ENCODE results near the gene USP47. TPM values are rescaled to one million over a fixed set of nuclear protein-coding genes. Genes with fewer than 3 reads are reported as not detected.
"Not testable (repeated sequence)": the region's sequence is repeated elsewhere in the genome, so short reads cannot be mapped to it uniquely, and the experiment has no call there.

Gene USP47
- total RNA-seq, 2 donors from 2014 or later = 35.3 to 38.9 TPM

DNA sequence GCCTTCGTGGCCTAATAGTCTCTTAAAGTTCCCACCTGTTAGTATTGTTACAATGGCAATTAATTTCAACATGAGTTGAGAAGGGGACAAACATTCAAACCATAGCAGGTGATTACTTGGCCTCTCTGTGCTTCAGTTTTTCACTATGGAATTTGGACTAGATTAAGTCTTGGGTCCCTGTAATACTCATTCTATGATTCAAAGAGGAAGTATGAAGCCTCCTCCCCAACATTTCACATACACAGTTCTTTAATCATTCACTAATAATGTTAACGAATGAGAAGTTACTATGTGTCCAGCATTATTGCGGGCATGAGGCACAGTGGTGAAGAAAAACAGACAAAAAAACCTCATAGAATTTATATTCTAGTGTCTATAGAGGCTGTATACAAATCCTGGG is 19.9 kb upstream of the USP47 start:
- DNase-seq = no peak
- ATAC-seq = no peak
- intact Hi-C loops (cut with DNase I, micrococcal nuclease) = no loop called here

DNA sequence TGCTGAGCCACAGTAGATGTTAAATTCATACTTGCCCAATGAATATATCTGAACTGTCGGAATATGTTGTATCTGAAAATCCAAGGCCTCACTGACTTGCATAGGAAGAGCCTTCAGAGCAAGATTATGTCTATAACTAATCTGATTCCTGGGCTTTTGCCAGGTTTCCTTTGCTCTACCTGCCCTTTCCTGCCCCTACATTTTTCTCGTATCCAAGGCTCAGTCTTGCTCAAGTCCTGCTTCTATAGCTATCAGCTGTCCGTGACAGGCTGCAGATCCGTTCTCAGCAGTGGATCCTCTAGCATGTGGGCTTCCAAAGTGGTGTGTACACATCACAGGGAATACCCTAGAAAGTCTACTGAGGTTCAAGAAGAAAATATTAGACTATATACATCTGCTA is 18.8 kb upstream of the USP47 start:
- intact Hi-C loops (cut with DNase I, micrococcal nuclease) = no loop called here
- ATAC-seq (no peak), DNase-seq (no peak)

DNA sequence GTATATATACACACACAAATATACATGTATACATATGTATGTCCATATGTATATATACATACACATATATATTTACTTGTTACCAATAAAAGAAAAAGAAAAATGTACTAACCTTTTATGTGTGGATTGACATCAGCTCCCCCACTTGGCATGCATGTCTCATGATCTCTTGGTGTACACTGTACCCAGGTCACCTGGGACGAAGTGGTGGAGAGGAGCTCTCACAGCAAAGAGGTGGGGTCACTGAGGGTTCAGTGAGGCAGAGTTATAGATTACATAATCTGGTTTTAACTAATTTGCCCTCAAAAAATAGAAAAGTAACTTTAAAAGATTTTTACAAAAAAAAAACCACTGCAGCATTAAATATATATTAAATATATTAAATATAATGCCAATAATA is 15.5 kb upstream of the USP47 start:
- DNase-seq = no peak
- ATAC-seq = no peak
- intact Hi-C loops (cut with DNase I, micrococcal nuclease) = no loop called here

DNA sequence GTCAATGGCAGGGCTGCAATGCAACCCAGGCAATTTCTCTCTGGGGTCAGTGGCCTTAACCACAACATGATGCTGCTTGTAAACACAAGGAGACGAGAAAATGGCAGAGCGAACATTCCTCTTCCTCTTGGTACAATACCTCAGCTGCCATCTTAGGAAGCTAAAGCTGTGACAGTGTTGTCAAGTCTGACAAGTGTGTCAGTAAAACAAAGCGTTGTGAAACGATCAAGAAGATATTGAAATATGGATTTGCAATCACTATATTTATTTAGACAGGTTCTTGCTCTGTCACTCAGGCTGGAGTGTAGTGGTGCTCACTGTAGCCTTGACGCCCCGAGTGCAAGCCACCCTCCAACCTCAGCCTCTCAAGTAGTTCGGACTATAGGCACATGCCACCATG is 14.5 kb upstream of the USP47 start:
- ATAC-seq = no peak
- no peak for DNase-seq

DNA sequence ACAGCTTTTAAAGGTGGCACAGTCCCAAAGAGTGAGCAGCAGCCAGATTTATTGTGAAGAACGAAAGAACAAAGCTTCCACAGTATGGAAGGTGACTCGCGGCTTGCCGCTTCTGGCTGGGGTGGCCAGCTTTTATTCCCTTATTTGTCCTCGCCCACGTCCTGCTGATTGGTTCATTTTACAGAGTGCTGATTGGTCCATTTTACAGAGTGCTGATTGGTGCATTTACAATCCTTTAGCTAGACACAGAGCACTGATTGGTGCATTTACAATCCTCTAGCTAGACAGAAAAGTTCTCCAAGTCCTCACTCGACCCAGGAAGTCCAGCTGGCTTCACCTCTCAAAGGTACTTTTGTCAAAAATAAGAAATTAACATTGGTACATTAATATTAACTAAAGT is 10.4 kb upstream of the USP47 start:
- intact Hi-C loops (cut with DNase I, micrococcal nuclease); ATAC-seq; DNase-seq: not testable (repeated sequence)

More for the DNA sequence above, 14.5 kb upstream of the USP47 start:
- intact Hi-C loops (cut with DNase I, micrococcal nuclease) = no loop called here

DNA sequence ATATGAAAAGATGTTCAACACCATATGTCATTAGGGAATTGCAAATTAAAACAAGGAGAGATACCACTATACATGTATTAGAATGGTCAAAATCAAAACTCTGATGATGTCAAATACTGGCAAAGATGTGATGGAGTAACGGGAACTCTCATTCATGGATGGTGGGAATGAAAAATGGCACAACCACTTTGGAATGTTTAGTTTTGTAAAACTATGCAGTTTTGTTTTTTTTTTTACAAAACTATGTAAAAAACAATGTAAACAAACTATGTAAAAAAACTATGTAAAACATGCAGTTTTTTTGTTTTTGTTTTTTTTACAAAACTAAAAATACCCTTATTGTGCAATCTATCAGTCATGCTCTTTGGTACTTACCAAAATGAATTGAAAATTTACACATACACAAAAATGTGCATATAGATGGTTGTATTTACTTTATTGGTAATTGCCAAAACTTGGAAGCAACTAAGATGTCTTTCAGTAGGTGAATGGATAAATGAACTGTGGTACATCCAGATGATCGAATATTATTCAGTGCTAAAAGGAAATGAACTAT is 5.0 kb upstream of the USP47 start:
- no peak for ATAC-seq
- no peak for DNase-seq
- intact Hi-C loops (cut with DNase I, micrococcal nuclease) = no loop called here

DNA sequence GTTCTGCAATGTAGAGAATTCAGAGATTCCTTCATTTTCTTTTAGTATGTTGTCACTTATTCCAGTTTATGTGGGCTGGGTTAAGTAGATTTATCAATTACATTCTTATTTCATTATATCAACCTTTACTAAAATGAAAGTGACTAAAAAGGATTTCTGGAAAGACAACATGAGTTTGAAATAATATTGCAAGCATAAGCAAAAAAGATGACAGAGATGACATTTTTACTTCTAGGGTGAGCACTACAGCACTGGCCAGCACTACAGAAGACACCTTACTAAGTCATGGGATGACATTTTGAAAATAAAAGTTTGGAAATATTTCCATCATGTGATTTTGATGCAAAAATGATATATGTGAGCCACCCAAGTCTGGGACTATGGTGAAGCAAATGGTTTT is 2.1 kb upstream of the USP47 start:
- DNase-seq (no peak), ATAC-seq (no peak)
- intact Hi-C loops (cut with DNase I, micrococcal nuclease) = no loop called here

DNA sequence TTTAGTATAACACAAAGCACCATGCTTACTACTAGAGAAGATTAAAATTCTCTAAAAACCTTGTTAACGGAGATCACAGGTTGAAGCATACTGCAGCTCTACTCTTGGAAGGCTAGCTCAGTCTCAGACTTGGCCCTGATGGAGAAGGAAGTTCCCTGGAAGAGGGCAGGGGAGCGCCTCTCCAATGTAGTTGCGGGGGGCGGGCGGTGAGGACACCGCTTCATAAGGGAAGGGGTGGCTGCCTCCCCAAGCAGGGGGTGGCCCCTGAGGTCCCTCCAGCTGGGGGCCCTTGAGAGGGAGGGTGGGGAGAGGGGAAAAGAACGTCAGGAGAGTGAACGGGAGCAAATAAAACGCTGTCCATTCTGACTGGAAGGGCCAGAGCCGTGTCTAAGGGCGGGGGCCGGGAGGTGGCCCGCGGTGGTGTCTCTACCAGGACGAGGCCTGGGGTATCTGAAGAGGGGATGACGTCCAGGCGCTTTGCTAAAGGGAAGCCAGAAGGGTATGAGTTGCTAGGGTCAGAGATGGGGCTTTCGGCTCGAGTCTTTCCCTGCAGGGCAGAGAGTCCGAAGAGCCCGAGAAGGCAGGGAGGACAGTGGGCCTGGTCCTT is 553 bp upstream of the USP47 start:
- intact Hi-C loops (cut with DNase I, micrococcal nuclease) = no loop called here
- peak in 1 of 2 donors; percentile 62 for DNase-seq
- peak; percentile 64 for ATAC-seq

DNA sequence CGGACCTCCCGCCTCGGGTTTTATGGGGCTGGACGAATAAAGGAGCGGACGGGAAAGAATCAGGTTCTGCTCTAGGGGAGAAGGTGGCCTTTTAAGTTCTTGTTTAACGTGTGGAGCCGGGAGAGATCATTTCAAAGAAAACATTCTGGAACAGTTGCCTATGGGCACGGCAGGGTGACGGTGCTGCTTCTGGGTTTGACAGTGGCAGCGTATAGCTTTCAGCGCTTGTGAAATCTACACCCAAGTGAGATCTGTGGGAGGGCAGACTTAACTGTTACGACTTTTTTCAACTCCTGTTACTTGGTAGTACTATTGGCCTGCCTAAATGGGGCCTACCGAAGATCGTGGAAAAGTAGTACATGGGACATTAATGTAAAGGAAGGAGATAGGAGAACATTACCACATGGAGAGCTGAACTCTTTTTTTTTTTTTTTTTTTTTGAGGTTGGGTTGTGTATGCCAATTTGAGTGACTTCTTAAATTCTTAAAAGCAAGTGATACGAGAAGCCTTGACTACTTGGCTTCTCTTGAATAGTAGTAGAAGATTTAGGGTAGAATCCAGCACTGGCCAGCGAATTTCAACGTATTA is 743 bp downstream of the USP47 start:
- peak; percentile 66 for ATAC-seq
- peak; percentile 59 to 73 for DNase-seq
- intact Hi-C loops (cut with DNase I, micrococcal nuclease) = no loop called here

DNA sequence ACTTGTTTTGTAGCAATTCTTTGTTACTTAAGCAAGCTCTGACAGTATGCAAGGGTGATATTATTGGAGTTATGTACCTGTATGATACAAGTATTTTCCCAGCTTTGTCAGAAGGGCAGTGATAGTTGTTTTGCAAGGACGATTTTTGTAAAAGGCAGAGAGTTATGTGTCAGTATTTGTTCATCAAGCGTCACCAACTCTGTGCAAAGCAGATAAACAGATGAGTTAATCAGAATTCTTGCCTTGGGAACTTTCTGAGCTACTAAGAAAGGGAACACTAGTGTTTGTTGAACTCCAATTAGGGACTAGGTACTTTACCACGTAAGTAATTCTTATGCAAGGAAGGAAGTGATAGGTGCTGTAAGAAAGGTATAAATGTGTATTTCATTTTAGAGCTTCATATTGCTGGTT is 1.4 kb downstream of the USP47 start:
- DNase-seq = no peak
- intact Hi-C loops (cut with DNase I, micrococcal nuclease) = no loop called here
- no peak for ATAC-seq

DNA sequence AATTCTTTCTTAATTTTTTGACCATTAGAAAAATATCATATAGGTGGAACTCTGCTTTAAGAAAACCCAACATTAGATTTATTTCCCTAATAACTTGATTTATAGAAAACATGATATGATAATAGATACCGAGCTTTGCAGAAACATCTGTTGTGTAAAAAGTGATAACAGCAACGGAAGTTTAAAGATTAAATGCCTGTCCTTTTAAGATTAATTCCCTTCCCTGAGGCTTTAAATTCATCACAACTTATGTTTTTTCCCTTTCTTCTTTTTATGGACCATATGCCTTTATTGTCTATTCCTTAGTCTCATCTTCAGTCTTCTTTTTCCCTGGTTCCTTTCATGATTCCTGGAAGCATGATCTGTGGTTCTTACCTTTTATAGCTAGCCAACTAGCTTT is 1.9 kb downstream of the USP47 start:
- intact Hi-C loops (cut with DNase I, micrococcal nuclease) = no loop called here
- DNase-seq = no peak
- no peak for ATAC-seq

DNA sequence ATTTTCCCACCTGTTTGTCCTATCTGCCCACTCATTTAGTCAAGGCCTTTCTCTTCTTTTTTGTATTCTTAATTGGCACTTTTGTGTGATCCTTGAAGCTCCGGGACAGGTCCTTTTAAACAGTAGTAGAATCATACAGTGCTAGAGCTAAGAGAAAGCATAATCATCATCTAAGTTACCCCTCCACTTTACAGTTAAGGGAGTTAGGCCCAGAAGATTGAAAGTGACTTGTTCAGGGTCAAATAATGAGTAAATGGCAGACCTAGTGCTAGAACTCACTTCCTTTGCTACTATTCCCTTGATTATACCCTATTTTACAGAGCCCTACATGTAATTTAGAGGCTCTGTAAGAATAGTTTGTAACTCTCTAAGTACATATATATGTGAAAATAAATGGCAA is 2.5 kb downstream of the USP47 start:
- no peak for DNase-seq
- intact Hi-C loops (cut with DNase I, micrococcal nuclease) = no loop called here
- no peak for ATAC-seq

DNA sequence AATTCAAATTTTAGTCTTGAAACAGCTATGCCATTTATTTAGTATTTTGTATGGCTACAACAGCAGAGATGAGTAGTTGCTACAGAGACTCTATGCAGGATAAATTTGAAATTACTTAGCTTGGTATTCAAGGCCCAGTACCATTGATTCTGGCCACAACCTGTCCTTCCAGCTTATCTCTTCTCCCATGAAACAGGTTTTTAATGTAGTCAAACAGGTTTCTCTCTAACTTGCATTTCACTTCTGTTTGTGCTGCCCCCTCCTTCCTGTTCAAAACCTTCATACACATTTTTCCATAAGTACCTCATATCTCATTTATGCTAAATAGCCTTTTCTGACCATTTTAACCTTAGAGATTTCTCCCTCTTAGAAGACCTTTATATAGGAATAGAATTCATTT is 3.3 kb downstream of the USP47 start:
- ATAC-seq (peak; percentile 22), DNase-seq (no peak)
- intact Hi-C loops (cut with DNase I, micrococcal nuclease) = no loop called here

DNA sequence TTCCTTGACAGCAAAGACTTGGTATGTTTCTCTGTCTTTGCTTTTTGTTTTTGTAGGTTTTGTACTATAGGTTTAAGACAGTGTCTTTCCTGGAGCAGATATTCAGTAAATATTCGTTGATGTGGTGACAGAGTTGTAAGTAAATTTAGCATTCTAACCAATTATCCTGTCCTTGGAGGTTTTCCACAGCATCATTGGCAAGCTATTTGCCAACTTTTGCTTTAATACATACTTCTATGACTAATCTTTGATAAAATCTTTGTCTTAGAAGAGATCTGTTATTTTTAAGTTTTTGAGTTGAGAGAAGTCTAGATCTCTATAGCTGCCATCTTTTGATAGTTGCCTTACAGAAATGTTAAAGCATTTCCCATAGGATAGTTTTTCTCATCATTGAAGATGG is 3.8 kb downstream of the USP47 start:
- intact Hi-C loops (cut with DNase I, micrococcal nuclease) = no loop called here
- DNase-seq = no peak
- no peak for ATAC-seq

DNA sequence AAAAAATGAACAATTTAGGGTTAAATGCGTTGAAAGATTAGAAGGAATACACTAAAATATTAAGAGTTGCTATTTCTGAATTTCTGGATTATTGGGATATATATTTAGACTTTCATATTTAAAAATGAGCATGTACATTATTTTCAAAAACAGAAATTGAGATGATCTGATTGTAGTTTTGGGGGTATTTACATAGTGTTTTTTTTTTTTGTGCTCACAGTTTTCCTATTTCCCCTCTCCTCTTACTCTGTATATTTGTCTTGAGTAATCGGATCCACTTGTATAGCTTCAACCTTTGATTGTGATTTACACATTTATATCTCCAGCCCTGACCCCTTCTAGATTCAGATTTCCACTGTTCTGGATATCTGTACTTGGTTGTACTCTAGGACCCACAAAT is 5.3 kb downstream of the USP47 start:
- intact Hi-C loops (cut with DNase I, micrococcal nuclease) = no loop called here
- DNase-seq (no peak), ATAC-seq (no peak)

DNA sequence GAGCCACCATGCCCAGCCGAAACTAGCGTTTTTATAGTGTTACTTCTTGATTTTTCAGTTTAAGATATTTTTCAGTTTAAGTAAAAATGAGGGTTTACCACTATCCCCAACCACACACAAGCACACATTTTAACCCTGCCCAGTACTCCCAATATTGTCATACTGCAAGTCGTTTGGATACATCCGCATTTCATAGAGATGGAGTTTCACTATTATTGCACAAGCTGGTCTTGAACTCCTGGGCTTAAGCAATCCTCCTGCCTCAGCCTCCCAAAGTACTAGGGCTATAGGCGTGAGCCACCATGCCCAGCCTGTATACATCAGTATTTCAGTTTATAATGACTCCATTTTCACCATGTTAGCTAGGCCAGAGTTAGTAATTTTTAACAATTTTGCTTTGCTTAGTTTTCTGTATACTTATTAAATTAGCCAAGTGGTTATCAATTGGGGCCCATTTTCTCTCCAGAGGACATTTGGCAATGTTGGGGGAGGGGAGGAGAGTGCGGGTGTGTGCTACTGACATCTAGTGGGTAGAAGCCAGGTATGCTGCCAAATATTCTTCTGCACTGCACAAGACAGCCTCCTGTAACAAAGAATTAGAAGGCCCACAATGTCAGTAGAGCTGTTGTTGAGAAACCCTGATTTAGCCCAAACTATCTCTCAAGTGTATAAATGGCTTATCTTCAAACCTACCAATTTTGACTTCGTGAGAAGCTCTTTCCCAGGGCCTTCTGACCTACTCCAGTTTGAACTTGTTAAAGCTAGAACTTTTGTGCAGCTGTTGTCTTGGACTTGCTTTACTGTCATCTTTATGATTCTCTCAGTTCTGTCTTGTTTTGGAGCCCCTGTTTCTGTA is 7.3 kb downstream of the USP47 start:
- ATAC-seq (peak; percentile 87), DNase-seq (peak; percentile 46 to 53)
- intact Hi-C loops (cut with DNase I, micrococcal nuclease) = no loop called here

DNA sequence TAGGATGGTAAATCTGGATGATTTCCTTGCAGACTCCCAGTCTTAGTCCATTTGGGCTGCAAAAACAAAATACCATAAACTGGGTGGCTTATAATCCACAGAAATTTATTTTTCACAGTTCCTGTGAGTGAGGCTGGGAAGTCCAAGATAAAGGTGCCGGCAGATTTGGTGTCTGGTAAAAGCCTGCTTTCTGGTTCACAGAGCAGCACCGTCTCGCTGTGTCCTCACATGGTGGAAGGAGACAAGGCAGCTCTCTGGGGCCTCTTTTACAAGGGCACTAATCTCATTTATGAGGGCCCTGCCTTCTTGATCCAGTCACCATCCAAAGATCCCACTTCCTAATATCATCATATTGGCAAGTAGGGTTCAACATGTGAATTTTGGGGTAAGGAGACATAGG is 8.9 kb downstream of the USP47 start:
- intact Hi-C loops (cut with DNase I, micrococcal nuclease) = no loop called here
- ATAC-seq = no peak

DNA sequence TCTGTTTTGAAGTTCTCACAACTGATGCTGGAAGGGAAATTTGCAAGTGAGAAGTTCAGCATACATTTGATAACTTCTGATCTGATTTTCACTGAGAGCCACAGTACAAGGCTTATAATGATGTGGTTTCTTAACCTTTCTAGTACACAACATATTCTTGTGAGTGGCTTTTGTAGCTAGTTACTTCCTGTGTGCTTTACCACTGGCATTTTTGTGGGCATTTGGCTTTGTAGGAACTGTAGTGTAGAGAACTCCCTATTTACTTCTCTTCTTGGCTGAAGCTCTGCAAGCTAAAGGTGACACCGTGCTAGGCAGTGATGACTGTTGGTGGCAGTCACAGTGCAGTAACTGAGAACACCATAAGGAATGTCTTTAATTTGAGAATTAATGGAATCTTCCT is 14.9 kb downstream of the USP47 start:
- DNase-seq = no peak
- intact Hi-C loops (cut with DNase I, micrococcal nuclease) = no loop called here
- peak; percentile 22 for ATAC-seq

More for the DNA sequence above, 8.9 kb downstream of the USP47 start:
- DNase-seq = no peak

DNA sequence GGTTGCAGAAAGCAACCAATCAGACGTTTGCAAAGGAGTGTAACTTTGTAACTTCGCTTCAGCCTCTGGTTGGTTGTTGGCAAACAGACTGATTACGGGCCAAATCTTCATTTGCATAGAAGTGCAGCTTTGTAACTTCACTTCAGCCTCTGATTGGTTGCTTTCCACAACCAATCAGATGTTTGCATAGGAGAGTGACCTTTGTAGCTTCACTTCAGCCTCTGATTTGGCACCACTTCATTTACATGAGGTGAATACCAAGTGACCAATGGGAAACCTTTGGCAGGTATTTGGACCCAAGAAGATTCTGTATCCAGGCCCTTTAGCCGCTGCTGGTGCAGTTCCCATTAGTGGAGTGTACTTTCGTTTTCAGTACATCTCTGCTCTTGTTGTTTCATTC is 16.0 kb downstream of the USP47 start:
- DNase-seq = no peak
- intact Hi-C loops (cut with DNase I, micrococcal nuclease) = no loop called here
- no peak for ATAC-seq

DNA sequence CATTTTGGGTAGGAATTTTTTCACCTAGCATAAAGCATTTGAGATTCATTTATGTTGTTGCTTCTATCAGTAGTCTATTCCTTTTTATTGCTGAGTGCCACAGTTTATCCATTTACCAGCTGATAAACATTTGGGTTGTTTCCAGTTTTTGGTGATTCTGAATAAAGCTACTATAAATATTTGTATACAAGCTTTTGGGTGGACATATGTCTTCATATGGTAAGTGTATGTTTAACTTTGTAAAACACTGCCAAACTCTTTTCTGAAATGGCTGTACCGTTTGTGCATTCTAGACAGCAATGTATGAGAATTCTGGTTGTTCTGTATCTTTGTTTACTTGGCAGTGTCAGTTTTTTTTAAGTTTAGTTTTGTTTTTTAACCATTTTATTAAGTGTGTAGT is 16.9 kb downstream of the USP47 start:
- DNase-seq (no peak), ATAC-seq (no peak)
- intact Hi-C loops (cut with DNase I, micrococcal nuclease) = no loop called here

All from left colon (tissue), 2 donors.